Epithelial cell of esophagus (primary cell): ENCODE results near the gene ATXN1.

ENCODE experiments used
- DNase-seq: peaks from one replicate; pipeline ENCODE4 v3.0.0; 2010; ENCODE audit warnings: low read depth
- H3K4me3 ChIP-seq: 2 replicates; pipeline ENCODE4 v1.5.1; 2011; ENCODE audit warnings: mild to moderate bottlenecking, low read length, control low read depth
- CTCF ChIP-seq: IDR thresholded peaks from 2 replicates; pipeline ENCODE4 v1.5.1; 2011; ENCODE audit warnings: low read depth, mild to moderate bottlenecking, low read length, control low read depth, inconsistent platforms; ENCODE audit not compliant: insufficient read depth; ENCODE audit errors: missing control alignments

The ATXN1 gene

GRCh38 chr6:16697437-16698161 lies 63.7 kb downstream of the ATXN1 start:
- peak; percentile 43 for DNase-seq
- no peak overlapping the region for H3K4me3 ChIP-seq
- TF ChIP-seq CTCF: no peak

DNA sequence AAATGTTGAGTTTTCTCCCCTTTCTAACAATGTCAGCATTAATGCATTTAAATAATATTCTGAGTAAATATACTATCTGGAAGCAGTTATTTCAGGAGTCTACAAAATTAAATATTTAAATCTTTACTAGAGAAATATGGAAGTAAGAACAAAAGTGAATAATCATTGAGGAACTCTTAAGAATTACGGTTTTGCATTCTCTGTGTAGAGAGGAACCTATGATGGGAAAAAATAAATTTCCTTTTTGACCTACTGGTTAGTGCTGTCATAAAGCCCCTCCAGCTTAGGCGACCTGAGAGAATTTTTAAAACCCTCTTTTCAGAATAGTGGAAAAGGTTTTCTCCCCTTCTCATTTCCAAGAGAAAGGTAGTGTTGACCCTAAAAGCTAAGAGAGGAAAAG lies 64.8 kb downstream of the ATXN1 start:
- H3K4me3 ChIP-seq: no peak overlapping the region
- no peak for DNase-seq
- no peak for TF ChIP-seq CTCF

DNA sequence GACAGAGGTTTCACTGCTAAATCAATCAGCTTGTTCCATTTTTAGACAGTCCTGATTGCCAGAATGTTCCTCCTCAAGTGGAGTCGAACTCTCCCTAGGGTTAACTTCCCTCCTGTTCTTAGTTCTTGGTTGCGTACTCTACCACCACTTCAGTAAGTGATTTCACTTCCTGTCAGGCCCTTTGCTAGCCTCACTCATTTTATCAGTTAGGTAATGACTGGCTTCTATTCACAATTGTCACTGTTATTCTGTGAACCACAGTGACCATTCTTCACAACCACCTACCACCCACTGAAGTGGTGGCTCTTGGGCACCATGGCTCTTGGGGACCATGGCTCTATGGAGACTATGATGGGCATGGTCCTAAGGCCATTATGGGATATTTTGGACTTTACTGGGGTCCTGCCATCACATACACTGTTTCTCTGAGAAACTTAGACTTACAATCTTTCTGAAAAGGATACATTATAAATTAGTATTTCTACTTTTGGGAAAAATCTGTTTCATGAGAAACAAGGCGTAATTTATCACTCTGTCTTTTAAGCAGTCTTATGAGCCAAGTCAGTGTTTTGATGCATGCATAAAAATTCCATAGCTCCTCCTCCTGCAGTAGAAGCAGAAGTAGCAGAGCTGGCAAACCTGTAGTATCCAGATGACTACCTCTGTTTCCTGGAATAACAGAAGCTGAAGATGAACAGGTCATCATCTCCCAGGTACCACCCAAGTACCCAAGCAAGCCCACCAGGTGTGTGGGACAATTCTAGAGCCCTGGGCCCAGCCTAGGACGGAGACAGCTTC lies 66.3 kb downstream of the ATXN1 start:
- no peak overlapping the region for H3K4me3 ChIP-seq
- no peak for TF ChIP-seq CTCF
- DNase-seq: no peak

- no peak for DNase-seq
- no peak overlapping the region for H3K4me3 ChIP-seq
- no peak for TF ChIP-seq CTCF
These were observed 69.9 kb downstream of the ATXN1 start for GRCh38 chr6:16691324-16691723.

- no peak for TF ChIP-seq CTCF
- DNase-seq: peak; percentile 79
- no peak overlapping the region for H3K4me3 ChIP-seq
These were observed 70.6 kb downstream of the ATXN1 start for GRCh38 chr6:16690608-16691142.

DNA sequence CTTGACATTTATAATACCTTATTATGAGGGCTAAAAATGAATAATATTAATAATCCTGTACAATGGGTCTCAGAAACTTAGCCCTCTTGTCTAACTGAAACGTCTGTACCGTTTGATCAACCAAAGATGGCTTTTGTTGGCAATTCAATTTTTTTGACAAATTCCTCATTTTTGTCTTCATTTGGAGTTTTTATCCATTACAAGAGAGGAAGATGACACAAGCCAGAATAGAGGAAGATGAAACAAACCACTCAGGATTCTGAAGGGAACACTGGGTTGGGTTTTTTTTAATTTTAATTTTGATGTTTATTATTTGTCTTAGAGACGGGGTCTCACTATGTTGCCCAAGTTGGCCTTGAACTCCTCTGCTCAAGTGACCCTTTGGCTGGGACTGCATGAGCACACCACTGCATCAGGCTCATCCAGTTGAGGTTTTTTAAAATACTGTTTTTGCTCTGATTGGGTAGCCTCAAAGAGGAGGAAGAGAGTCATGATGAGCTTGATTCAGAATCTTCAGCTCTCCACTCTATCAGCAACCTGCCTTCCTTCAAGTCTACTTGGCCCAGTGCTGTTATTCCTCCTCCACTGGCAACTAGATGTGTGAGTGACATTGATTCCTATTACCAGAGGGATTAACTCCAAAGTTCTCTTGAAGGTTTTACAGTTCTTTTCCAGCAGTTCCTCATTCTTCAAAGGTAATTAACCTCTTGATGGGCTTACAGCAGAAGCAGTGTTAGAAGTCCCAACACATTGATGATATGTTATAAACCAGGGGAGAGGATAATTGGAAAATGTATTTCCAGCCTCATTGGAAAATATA lies 71.3 kb downstream of the ATXN1 start:
- H3K4me3 ChIP-seq: no peak overlapping the region
- no peak for TF ChIP-seq CTCF
- DNase-seq: no peak
